GM19468 (cell line): ENCODE measurements around the gene LAGE3.
"Not testable (repeated sequence)": the region's sequence is repeated elsewhere in the genome, so short reads cannot be mapped to it uniquely, and the experiment has no call there.

Experiments
- ATAC-seq: cut with Tn5 transposase; IDR thresholded peaks from one replicate; pipeline ENCODE4 v1.9.1; 2021; ENCODE audit warnings: mild to moderate bottlenecking, moderate library complexity, moderate number of reproducible peaks; ENCODE audit not compliant: unreplicated experiment; ENCODE audit errors: extremely low read depth

Gene LAGE3

DNA sequence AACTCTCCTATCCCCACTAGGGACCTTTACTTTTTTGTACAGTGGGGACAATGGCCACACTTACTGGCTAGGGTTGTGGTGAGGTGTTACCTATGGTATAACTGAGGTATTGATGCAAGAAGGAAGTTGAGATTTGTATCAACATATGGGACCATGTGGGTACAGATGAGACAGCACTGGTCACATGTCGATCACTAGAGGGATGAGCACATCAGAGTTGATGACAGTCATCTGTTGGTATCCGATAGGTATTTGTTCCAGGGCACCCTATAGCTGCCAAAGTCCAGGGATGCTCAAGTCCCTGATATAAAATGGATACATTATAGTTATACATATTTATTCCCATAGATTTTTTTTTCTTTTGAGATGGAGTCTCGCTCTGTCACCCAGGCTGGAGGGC lies 23.9 kb upstream of the LAGE3 start:
- ATAC-seq = no peak

DNA sequence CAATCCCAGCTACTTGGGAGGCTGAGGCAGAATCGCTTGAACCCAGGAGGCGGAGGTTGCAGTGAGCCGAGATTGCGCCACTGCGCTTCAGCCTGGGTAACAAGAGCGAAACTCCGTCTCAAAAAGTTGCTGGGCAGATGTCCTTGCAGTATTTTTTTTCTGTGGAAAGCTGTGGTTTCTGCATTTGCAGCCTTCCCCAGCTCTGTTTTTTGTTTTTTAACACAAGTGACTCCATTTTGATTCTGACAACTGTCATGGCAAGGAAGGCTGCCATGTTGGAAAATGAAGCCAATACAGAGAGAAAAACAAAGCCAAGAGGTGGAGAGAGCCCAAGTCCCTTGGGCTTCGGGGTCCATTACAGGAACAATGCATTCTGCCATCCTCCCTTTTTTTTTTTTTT lies 23.0 kb upstream of the LAGE3 start:
- no peak for ATAC-seq

DNA sequence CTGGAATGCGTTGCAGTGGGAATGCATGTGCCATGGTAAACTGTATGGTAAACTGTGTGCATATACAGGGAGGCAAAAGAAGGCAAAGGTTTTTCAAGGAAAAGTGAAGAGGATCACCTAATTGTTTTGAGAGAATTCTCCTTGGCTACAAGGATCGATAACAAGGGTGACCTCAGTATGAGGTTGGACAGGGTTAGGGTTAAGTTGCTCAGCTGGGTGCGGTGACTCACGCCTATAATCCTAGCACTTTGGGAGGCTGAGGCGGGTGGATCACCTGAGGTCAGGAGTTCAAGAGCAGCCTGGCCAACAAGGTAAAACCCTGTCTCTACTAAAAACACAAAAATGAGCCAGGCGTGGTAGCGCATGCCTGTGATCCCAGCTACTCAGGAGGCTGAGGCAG lies 22.3 kb upstream of the LAGE3 start:
- ATAC-seq = not testable (repeated sequence)

DNA sequence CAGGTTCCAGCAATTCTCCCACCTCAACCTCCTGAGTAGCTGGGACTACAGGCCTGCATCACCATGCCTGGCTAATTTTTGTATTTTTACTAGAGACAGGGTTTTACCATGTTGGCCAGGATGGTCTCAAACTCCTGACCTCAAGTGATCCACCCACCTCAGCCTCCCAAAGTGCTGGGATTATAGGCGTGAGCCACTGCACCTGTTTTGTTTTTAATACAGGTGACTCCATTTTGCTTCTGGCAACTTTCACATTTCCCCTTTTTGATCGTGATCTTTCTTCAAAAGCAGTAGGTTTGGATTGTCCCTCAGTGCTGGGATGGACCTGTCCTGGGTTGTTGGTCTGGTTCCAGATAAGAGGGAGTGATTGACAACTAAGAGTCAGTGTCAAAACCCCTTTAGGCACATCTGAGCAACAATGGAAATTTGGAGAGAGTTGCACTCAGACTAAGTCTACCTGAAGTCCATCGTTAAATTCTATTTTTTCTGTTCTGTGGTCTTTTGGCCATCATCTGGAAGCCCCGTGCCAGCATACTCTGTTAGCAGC lies 17.6 kb upstream of the LAGE3 start:
- not testable (repeated sequence) for ATAC-seq

DNA sequence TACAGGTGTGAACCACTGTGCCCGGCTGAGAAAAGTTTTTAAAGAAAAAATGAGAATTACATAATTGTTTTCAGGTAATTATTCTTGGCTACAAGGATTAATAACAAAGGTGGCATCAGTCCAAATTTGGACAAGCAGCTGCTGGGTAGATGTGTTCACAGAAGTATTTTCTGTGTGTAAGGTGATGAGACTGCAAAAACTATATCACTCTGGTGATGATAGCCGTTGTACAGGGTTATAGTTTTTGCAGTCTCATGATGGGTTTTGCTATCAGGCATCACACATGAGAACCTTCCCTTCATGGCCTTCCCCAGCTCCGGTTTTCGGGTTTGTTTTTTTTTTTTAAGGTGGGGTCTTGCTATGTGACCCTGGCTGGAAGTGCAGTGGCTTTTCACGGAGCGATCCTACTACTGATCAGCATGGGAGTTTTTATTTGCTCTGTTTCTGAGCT lies 16.4 kb upstream of the LAGE3 start:
- ATAC-seq = no peak

DNA sequence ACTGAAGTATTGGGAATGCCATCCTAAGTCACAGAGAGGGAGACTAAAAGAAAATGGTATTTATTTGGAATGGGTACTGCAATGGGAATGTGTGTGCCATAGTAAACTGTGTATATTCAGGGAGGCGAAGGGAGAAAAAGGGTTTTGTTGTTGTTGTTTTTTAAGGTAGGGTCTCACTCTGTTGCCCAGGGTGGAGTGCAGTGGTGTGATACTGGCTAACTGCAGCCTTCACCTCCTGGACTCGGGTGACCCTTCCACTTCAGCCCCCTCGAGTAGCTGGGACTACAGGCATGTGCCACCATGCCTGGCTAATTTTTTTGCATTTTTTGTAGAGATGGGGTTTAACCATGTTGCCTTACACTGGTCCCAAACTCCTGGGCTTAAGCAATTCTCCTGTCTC lies 15.6 kb upstream of the LAGE3 start:
- ATAC-seq = no peak

DNA sequence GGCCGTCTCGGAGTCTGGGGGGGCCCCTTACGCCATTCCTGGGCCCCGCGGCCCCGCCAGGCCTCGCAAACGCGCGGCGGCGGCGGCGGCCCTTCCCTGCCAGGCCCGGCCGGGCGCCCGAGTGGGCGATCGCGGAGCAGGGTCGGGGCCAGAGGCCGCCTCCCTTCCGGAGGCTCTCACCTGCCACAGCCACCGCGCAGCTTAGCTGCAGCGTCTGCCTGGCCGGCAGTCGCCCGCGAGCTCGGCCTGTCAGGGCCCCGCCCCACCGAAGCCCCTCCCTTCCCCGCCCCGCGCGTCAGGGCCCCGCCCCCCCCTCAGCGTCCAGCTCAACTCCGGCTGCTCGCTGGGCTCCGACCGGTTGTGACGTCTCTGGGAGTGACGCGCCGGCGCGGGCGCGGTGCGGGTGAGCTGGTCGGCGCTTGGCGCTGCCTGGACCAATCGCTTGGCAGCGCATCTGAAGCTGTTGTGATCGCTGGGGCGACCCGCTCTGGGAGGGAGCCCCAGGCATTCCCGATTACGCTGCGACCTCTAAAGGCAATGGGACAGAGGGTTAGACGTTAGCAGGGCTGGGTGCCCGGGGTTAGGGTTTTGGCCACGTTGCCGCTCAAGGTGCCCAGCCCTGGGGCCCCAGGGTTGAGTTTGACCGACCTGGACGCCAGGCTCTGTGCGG lies 11.5 kb upstream of the LAGE3 start, which contains the start of gene SLC10A3:
TSS of gene SLC10A3 (minus strand) at position 216 of the 670 bp plus-strand sequence. CDS start 1,689 bp downstream, outside the sequence.
- ATAC-seq = peak; percentile 59

DNA sequence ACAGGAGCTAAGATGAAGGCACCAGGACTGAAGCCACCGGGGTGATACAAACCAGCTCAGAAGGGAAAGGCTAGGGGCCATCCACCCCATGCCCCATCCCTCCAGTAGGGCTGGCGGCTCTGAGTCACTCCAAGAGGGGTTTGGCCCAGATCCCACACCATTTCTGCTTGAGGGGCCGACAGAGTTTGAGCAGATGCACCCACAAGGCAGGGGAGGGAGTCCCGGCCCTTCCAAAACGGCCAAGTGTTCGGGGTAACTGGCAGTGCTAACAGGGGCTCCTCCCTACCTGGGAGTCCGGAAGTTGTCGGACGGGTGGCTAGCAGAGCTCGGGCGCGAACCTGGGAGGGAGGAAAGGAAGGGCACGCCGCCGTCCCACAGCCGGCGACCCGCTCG lies 10.9 kb upstream of the LAGE3 start:
- ATAC-seq = peak; percentile 11

DNA sequence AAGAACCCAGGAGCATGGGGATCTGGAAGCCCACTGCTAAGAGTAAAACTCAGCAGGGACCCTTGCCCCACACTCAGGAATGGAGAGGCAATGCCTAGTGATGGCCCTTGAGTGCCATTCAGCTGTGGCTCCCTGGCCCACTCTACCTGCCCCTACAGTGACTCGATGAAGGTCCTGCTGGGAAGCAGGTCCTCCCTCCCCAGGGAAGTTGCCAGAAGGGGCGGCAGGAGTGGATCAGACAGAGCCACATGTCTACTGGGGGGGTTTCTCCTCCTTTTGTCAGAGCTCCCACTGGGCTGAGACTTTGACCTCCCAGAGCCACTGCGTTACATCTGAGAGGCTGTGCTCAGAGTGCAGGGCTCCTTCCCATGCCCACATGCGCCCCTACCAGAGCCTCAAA lies 10.1 kb upstream of the LAGE3 start:
- no peak for ATAC-seq

DNA sequence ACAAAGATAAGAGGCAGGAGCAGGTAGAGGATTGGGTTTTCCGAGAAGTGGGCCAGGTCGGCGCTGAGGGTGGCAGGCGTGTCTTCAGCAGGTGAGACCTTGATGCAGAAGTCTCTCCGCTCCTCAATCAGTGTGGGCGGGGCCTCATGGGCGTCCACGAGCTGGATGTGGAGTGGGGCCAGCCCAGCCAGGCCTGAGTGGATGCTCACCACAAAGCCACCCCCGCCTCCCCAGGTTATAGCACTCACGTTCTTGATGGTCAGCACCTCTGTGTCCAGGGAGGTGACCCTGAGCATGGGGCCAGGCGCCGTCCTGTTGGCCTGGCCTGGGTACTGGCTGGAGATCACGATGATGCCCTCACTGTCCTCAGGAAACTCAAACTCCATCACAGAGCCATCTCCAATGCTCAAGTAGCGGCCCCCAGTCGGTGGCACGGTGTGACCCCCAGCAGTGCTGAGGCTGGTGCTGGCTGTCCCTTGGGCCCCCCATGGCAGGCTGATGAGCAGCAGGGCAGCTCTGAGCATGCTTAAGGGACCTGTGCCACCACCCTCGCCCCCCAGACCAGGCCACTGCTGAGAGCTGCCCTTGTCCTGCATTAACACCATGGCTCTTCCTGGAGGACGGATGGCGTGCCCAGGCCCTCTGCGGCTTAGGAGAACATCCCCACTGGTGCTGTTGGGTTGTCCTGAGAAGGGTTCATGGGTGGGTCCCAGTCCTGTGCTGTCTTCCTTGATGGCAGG lies 9.4 kb upstream of the LAGE3 start:
- ATAC-seq = no peak

DNA sequence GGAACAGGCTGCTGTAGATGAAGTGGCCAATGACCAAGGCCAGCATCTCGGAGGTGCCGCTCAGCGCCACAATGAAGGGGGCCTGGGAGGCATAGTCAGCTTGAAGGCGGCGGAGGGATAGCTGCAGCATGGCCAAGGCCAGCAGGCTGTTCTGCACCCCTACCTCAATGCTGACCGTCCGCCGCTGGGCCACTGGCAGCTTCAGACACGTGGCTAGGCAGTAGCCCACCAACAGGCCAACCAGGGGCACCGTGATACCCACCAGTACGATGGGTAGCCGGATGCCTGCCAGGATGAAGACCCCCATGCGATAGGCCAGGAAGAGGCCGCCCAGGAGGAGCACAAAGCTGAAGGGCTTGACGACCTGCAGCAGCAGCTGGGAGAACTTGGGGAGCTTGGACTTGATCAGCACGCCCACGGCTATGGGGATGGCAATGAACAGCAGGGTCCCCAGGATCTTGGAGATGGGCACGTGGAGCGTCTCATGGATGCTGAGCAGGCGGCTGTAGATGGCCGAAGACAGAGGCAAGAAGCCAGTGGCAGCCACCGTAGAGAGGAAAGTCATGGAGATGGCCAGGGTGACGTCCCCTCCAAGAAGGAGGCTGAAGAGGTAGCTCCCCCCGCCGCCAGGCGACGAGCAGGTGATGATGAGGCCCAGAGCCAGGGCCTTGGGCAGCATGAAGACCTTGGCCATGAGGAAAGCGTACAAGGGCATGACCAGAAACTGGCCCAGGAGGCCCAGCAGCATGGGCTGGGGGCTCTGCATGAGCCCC lies 8.6 kb upstream of the LAGE3 start:
- ATAC-seq = no peak

DNA sequence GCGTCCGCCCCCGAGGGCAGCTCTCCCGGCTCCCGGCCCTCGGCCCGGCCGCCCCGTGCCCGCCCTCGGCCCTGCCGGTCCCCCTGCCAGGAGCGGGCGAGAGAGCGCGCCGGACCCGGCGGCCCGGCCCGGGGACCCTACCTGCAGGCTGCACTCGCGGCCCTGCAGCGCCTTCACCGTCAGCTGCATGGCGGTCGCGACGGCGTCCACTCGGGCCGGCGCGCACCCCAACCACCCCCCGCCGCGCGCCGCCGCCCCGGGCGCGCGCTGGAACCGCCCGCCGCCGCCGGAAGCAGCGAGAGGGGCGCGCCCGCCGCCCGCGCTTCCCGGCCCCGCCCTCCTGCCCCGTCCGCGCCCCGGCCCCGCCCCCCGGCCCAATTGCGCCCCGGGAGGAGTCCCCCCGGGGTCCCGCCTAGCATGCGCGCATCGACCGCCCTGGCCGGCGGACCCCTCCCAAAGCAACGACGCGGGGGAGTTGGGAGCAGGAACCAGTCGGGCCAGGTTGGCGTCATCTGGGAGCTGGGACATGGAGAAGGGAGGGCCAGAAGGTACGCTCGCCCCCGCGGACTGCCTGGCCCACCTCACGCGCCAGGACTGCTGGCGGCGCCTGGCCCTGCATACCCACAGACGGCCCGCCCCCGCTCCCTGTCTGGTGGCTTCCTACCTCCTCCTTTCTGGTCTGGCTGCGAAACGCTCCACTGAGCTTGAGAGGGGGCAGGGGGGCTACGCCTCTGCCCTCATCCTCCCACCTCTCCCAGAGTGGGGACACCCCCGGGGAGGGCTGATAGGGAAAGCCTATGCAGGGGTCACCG lies 7.5 kb upstream of the LAGE3 start, which contains the start of gene UBL4A:
TSS of gene UBL4A (minus strand) at position 220 of the 812 bp plus-strand sequence. CDS start at position 189, 31 bp downstream.
- ATAC-seq = no peak

DNA sequence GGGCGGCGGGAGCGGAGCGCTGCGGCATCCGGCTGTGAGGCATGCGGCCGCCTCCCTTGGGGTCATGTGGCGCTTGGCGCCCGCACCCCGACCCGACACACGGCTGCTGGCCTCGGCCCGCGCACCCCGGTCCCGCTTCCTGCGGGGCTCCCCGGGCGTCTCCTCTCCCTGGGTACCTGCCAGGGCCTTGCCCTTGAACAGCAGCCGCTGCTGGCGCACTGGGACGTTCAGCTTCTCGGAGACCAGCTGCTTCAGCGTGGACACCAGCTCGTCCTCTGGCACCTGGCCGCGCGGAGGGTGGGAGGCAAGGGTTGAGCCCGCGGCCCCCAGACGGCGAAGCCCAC lies 6.9 kb upstream of the LAGE3 start:
- ATAC-seq = no peak

DNA sequence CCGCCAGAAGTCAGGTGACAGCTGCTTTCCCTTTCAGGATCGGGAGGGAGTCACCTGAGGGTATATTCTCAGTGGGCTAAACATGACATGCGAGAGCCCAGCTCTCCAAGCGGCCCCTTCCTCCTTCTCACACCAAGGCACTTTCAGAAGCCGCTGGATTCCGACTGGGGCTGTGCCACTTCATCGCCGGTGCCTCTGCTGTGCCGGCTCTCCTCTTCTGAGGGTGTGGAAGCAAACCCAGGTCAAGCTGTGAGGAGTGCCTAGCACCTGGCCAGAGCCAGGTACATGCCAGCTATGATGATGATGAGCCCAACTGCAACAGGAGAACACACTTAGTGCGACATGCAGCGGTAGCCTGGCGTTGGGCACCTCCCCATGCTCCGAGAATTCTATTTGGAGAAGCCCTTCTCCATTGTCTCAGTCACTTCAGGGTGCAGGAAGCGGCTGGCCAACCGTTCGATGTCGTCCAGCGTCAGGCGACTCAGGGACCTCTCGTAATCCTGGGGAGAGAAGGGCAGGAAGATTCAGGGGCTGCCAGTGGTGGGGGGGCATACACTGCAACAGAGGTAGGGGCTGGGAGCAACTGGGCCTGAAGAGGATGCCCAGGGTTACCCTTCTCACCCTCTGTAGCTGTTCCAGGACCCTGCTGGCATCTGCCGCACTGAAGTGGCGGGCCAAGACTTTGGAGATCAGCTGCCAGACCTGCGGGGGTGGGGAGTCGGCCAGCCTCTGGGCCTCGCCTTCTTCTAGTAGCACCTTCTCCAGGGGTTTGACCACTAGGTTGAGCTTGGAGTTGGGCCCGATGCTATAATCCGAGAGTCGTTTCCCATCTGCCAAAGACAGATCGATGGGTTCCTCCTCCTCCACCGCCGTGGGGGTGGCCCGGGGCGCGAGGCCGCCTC lies 6.3 kb upstream of the LAGE3 start:
- no peak for ATAC-seq

DNA sequence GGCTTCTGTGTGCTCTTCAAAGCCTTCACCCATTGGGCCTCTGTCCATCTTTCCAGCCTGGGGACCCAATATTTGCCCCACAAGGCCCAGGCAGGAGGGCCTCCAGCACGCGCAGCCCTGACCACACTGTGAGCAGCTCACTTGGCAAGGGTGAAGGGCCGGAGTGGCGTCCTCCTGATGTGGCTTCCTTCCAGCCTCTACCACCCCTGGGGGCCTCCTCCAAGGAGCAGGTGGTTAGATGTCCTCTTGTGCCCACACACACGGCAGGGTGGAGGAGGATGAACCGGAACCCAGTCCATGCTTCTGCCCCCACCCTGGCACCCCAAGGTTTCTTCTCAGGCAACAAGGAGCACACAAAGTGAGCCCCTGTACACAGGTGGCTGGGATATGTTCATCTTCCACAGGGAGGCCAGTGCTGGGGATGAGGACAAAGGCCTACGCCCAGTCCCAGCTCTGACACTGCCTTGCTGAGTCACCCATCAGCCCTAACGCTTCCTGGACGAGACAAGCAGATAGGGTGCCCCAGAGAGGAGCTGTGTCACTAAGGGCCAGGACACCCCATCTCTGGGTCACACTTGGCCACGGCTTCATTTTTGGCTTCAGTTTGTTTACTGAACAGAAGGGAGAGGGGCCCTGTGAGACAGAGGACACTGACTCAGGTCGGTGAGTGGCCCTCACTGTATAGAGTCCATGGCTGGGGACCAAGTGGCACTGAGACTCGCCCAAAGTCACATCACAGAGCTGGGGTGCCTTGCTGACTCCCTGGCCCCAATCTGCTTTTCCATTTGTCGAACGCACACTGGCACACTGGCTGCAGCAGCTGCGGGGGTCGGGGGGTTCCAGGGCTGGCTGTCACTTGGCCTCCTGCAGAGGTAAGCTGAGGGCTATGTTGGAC lies 5.4 kb upstream of the LAGE3 start:
- no peak for ATAC-seq

DNA sequence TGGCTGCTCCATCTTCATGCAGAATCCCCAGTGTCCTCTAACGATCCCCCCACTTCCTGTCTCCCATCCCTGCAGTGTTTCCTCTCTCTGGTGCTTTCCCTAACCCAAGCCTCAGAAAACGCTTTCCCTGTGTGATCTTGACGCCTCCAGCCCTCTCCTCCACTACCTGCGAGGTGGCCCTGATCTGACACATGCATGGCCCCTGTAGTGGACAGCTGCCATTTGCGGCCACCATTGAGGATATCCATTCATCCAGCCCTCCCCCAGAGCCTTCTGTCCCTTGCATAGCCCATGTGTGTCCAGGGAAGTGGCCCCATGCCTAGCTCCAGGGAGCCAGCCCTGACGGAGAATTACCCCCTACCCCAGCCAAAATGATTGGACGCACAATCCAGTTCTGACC lies 4.2 kb upstream of the LAGE3 start:
- ATAC-seq = no peak

DNA sequence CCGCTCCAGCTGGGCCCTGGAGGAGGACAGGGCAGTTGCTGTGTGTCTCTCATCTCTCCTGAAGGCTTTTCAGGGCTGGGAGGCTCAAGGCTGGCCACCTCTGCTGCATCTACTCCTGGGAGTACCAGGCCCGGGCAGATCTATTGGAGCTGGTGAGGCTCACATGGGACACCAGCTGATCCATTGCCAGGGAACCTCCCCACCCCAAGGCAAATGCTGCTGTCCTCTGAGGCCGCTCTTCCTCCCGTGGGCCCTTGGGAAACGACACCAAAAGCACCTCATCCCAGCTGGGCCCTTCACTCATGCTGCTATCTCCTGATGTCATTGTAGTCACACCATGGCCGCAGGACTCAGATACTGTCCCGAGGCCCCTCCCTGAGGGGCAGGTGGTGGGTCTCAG lies 3.7 kb upstream of the LAGE3 start:
- ATAC-seq = no peak
